ENCODE data around the gene ACSL6. TPM values are rescaled to one million over a fixed set of nuclear protein-coding genes. Genes with fewer than 3 reads are reported as not detected.

ACSL6 gene
- total RNA-seq, 1 experiment from 2014 or later: 7.3 TPM

DNA sequence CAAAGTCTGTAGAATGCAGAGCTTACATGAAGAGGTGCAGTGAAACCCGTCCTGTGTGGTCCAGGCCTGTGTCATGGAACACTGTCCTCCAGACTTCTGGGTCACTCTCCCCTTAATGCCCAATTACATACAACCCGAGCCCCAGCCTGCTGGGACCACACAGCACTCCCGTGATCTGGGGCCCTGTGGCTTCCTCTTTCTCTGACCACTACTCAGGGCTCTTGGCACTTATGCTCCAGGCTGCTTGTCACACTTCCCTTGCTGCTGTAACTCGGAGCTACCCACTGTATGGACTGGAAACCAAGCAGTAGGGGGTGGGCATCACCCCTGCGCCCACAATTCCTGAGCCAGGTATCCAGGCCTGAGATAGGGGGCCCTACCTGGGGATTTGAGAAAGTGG, 38.7 kb upstream of the ACSL6 start:
- in situ Hi-C loops (cut with HindIII; ENCODE audit: low sequenced_read_pairs): no loop called here
- DNase-seq (ENCODE audit: low spot score): no peak

- DNase-seq (ENCODE audit: low spot score): no peak
- in situ Hi-C loops (cut with HindIII; ENCODE audit: low sequenced_read_pairs): no loop called here
Observed at GRCh38 chr5:132049559-132049958, 38.1 kb upstream of the ACSL6 start.

DNA sequence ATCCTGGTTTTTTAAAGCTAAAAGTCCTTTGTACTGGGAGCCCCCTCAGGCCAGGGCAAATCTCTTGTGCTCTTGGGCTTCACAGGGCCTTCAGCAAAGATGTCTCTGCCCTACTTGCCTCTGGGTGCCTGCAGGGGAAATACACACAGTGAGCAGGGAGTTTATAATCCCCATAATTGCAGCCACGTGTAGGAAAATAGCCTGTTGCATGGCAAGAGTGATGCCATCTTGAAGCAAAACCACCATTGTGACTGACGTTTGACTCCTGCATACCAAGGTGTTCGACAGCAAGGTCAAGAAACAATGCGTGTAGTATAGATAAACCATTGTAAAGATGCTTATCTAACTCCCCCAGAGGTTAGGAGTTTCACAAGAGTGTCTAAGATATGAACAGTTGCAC, 37.6 kb upstream of the ACSL6 start:
- no peak for DNase-seq (ENCODE audit: low spot score)
- in situ Hi-C loops (cut with HindIII; ENCODE audit: low sequenced_read_pairs): no loop called here

GRCh38 chr5:132046880-132047299, 35.4 kb upstream of the ACSL6 start:
- in situ Hi-C loops (cut with HindIII; ENCODE audit: low sequenced_read_pairs): no loop called here
- DNase-seq (ENCODE audit: low spot score): no peak

GRCh38 chr5:132044207-132044606, 32.7 kb upstream of the ACSL6 start:
- DNase-seq (ENCODE audit: low spot score): no peak
- in situ Hi-C loops (cut with HindIII; ENCODE audit: low sequenced_read_pairs): no loop called here

DNA sequence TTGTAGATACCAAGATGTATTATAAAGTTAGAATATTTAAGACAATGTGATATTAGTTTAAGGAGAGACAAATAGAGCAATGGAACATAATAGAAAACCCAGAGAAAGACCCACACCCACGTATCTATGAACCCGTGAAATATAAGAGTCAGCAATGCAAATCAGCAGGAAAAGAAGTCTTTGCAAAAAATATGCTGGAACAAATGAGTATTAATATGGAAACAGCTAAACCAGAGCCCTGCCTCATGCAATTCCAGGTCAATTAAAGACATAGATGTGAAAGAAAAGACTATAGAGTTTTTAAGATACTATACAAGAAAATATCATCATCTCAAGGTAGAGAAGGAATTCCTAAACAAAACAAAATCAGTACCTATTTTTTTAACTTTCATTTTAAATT, 25.9 kb upstream of the ACSL6 start:
- in situ Hi-C loops (cut with HindIII; ENCODE audit: low sequenced_read_pairs): no loop called here
- no peak for DNase-seq (ENCODE audit: low spot score)

- DNase-seq (ENCODE audit: low spot score): no peak
- in situ Hi-C loops (cut with HindIII; ENCODE audit: low sequenced_read_pairs): no loop called here
Observed at GRCh38 chr5:132033122-132033521, 21.7 kb upstream of the ACSL6 start.

DNA sequence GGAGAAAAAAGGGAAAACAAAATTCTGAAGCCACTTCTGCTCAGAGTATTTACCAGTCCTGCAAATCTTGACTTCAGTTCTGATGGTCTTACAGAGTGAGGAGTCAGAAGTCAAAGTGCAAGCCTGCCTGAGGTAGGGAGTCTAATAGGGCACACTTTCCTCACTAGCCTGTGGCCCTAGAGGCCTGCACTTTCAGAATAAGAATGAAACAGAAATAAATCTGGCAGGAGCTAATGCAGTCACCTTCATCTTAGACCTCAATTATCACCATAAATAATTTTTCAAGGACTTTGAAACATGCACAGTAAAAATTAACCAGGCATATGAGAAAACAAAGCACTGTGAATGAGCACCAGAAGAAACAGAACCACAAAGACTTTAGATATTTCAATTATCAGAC, 20.7 kb upstream of the ACSL6 start:
- DNase-seq (ENCODE audit: low spot score): no peak
- in situ Hi-C loops (cut with HindIII; ENCODE audit: low sequenced_read_pairs): no loop called here

GRCh38 chr5:132030610-132031009, 19.2 kb upstream of the ACSL6 start:
- no peak for DNase-seq (ENCODE audit: low spot score)
- in situ Hi-C loops (cut with HindIII; ENCODE audit: low sequenced_read_pairs): no loop called here

DNA sequence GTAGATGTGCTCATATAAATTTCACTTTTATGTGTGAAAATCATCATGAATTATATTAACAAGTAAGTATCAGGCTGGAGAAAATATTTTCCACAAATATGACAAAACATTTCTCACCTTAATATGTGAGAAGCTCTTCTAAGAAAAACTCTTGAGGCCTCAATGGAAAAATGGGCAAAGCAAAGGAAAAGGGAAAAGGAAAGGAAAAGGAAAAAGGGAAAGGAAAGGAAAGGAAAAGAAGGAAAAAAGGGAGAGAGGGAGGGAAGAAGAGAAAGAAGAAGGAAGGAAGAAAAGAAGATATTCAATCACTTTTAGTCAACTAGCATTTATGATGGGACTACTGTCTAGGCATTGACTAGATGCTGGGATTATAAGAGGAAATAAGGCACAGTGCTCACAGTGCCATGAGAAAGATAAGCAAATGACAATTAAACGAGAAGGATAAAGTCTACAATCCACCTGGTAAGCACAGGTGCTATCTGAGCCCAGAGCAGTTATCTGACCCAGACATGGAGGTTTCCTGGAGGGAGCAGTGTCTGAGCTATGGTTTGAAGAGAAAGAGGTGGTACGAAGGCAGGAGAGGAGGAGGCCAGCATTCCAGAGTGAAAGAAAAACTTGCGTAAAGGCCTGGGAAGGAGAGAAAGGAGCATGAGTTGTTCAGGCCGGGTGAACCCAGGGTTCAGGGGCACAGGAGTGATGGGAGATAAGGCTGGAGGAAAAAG, 18.3 kb upstream of the ACSL6 start:
- in situ Hi-C loops (cut with HindIII; ENCODE audit: low sequenced_read_pairs): no loop called here
- no peak for DNase-seq (ENCODE audit: low spot score)

GRCh38 chr5:132027027-132027426, 15.6 kb upstream of the ACSL6 start:
- in situ Hi-C loops (cut with HindIII; ENCODE audit: low sequenced_read_pairs): no loop called here
- no peak for DNase-seq (ENCODE audit: low spot score)

- no peak for DNase-seq (ENCODE audit: low spot score)
- in situ Hi-C loops (cut with HindIII; ENCODE audit: low sequenced_read_pairs): no loop called here
Observed at GRCh38 chr5:132026516-132027008, 15.1 kb upstream of the ACSL6 start.

- in situ Hi-C loops (cut with HindIII; ENCODE audit: low sequenced_read_pairs): no loop called here
- no peak for DNase-seq (ENCODE audit: low spot score)
Observed at GRCh38 chr5:132025403-132025971, 14.0 kb upstream of the ACSL6 start.

- DNase-seq (ENCODE audit: low spot score): no peak
- in situ Hi-C loops (cut with HindIII; ENCODE audit: low sequenced_read_pairs): no loop called here
Observed at GRCh38 chr5:132024789-132025402, 13.4 kb upstream of the ACSL6 start.

DNA sequence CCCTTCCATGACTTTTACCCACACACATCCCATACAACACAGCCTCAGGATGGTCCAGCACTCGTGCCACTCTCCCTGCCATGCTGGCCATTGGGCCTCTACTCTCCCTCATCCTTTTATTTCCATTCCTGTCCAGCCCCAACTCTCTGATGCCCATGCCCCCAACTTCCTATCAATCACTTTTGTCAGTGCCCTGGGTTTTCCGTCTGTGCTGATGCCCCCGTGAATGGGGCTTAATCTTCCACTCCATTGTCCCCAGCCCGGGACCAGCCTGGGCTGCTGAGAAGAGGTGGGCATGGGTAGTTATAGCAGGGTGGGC, 12.6 kb upstream of the ACSL6 start:
- in situ Hi-C loops (cut with HindIII; ENCODE audit: low sequenced_read_pairs): no loop called here
- DNase-seq (ENCODE audit: low spot score): no peak

GRCh38 chr5:132023258-132024116, 12.0 kb upstream of the ACSL6 start:
- in situ Hi-C loops (cut with HindIII; ENCODE audit: low sequenced_read_pairs): no loop called here
- DNase-seq (ENCODE audit: low spot score): no peak

GRCh38 chr5:132022737-132023136, 11.3 kb upstream of the ACSL6 start:
- no peak for DNase-seq (ENCODE audit: low spot score)
- in situ Hi-C loops (cut with HindIII; ENCODE audit: low sequenced_read_pairs): no loop called here

DNA sequence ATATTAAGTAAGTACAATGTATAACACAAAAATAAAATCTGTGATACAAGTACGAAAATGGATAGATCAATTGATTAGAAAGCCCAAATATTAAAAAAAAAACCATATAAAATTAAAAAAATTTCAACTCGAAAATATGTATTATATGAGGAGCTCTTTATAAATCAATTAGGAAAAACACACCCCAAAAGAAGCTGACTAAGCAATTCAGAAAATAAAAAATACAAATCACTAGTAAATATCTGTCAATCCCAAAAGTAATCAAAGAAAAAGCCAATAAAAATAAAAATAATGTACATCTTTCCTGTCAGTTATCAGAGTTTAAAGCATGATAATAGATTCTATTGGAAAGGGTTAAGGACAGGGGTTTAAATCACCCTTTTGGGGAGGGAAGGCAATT, 10.2 kb upstream of the ACSL6 start:
- no peak for DNase-seq (ENCODE audit: low spot score)
- in situ Hi-C loops (cut with HindIII; ENCODE audit: low sequenced_read_pairs): no loop called here

- DNase-seq (ENCODE audit: low spot score): no peak
- in situ Hi-C loops (cut with HindIII; ENCODE audit: low sequenced_read_pairs): no loop called here
Observed at GRCh38 chr5:132020568-132021339, 9.3 kb upstream of the ACSL6 start.

Measured in G401 (cell line).